22Rv1 (cell line): ENCODE results near the gene C1QTNF8.

Experiments
- ZFX ChIP-seq: fragments of 450-650 bp; IDR thresholded peaks from 2 replicates; pipeline ENCODE4 v1.6.1; 2017; ENCODE audit warnings: antibody characterized with exemption, borderline replicate concordance
- TF ChIP-seq, protein P1 (sequence below): fragments of 450-650 bp; IDR thresholded peaks from 2 replicates; pipeline ENCODE4 v1.5.1; 2017; ENCODE audit warnings: mild to moderate bottlenecking

DNA sequence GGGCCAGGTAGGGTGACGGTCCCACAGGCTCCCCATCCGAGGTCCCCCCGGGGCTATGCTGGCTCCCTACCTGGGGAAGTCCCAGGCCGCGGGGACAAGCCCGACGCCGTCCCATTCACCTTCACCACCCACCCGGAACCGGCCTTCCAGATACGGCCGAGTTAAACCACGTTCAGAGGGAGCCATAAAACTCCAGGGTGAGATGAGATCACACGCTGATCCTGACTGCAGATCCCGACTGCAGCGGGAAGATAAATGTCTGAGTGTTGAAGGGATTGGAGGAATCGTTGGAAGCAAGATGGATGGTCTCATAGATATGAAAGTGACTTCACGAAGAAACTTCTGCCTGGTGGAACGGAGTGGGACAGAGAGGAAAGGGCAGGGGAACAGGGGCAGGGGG is 13.6 kb upstream of the C1QTNF8 start:
- TF ChIP-seq, protein P1, sequence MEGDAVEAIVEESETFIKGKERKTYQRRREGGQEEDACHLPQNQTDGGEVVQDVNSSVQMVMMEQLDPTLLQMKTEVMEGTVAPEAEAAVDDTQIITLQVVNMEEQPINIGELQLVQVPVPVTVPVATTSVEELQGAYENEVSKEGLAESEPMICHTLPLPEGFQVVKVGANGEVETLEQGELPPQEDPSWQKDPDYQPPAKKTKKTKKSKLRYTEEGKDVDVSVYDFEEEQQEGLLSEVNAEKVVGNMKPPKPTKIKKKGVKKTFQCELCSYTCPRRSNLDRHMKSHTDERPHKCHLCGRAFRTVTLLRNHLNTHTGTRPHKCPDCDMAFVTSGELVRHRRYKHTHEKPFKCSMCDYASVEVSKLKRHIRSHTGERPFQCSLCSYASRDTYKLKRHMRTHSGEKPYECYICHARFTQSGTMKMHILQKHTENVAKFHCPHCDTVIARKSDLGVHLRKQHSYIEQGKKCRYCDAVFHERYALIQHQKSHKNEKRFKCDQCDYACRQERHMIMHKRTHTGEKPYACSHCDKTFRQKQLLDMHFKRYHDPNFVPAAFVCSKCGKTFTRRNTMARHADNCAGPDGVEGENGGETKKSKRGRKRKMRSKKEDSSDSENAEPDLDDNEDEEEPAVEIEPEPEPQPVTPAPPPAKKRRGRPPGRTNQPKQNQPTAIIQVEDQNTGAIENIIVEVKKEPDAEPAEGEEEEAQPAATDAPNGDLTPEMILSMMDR: no peak
- no peak for TF ChIP-seq ZFX
